Measurements from ENCODE around the gene AMFR. TPM values are rescaled to one million over a fixed set of nuclear protein-coding genes. Genes with fewer than 3 reads are reported as not detected.

AMFR gene
- total RNA-seq, 1 experiment from 2014 or later: 31.7 TPM

DNA sequence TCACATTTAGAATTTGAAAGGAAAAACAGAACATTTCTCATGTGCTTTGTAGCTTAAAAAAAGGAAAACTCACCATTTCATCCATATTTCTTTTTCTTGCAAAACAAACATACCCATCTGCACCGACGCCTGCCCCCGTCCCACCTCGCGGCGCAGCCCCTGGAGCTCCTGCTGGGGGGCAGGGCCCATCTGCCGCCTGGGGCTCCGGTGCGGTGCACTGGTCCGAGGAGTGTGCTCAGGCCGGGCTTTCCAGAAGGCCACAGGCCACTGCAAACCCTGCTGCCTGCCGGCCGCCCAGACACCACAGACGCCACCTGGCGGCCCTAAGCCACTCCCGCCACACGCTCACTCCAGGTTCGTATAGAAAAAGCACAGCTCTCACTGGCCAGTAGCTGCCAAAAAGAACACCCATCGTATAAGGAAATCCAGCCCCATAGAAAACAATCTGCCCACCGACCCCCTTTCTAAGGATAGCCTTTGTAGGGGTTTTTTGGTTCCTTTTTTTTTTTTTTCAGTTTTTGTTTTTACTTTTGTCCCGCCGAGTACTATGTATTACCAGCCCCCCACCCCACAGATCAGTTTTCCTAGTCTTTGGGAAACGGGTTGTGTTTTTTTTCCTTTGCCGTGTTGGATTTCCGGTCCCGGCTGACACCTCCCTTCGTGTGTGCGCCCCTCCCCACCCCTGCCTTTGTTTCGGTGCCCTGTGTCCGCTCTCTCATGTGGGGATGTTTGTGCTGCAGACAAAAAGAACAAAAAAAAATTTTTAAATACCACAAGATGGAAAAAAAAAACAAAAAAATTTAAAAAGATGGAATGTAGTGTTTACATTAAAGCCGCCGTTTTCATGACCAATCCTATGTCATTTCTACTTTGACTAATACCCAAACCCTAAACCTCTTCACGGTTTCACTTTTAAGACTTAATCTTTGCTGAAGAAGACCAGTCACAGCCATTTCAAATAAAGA, 68.8 kb downstream of the AMFR start (continued):
- TF ChIP-seq IRF1 (CRISPR knock-in tag; IDR thresholded peaks at IDR 0.05) (no peak), FOXJ3 (CRISPR knock-in tag; IDR thresholded peaks at IDR 0.05; ENCODE audit: borderline replicate concordance) (no peak), TCF7 (CRISPR knock-in tag; IDR thresholded peaks at IDR 0.05; ENCODE audit: low read depth) (no peak), ZNF121 (CRISPR knock-in tag; IDR thresholded peaks at IDR 0.05) (no peak), JAZF1 (CRISPR knock-in tag; IDR thresholded peaks at IDR 0.05) (no peak), ZNF317 (CRISPR knock-in tag; IDR thresholded peaks at IDR 0.05; ENCODE audit: borderline replicate concordance, low read depth) (no peak), ATF6 (CRISPR knock-in tag; IDR thresholded peaks at IDR 0.05) (no peak), ZNF232 (CRISPR knock-in tag; IDR thresholded peaks at IDR 0.05) (no peak), ZNF396 (CRISPR knock-in tag; IDR thresholded peaks at IDR 0.05; ENCODE audit: borderline replicate concordance) (no peak), EMX1 (CRISPR knock-in tag; IDR thresholded peaks at IDR 0.05) (no peak), NFYB (CRISPR knock-in tag; conservative IDR thresholded peaks at IDR 0.05; ENCODE audit: low read depth) (no peak), ZNF416 (CRISPR knock-in tag; IDR thresholded peaks at IDR 0.05) (no peak), ZNF219 (CRISPR knock-in tag; IDR thresholded peaks at IDR 0.05; ENCODE audit: borderline replicate concordance) (no peak), ESRRA (CRISPR knock-in tag; IDR thresholded peaks at IDR 0.05; ENCODE audit: borderline replicate concordance) (no peak), FOXP1 (CRISPR knock-in tag; IDR thresholded peaks at IDR 0.05; ENCODE audit: borderline replicate concordance) (no peak), ZNF281 (CRISPR knock-in tag; IDR thresholded peaks at IDR 0.05) (no peak)
- TF ChIP-seq, protein P1, sequence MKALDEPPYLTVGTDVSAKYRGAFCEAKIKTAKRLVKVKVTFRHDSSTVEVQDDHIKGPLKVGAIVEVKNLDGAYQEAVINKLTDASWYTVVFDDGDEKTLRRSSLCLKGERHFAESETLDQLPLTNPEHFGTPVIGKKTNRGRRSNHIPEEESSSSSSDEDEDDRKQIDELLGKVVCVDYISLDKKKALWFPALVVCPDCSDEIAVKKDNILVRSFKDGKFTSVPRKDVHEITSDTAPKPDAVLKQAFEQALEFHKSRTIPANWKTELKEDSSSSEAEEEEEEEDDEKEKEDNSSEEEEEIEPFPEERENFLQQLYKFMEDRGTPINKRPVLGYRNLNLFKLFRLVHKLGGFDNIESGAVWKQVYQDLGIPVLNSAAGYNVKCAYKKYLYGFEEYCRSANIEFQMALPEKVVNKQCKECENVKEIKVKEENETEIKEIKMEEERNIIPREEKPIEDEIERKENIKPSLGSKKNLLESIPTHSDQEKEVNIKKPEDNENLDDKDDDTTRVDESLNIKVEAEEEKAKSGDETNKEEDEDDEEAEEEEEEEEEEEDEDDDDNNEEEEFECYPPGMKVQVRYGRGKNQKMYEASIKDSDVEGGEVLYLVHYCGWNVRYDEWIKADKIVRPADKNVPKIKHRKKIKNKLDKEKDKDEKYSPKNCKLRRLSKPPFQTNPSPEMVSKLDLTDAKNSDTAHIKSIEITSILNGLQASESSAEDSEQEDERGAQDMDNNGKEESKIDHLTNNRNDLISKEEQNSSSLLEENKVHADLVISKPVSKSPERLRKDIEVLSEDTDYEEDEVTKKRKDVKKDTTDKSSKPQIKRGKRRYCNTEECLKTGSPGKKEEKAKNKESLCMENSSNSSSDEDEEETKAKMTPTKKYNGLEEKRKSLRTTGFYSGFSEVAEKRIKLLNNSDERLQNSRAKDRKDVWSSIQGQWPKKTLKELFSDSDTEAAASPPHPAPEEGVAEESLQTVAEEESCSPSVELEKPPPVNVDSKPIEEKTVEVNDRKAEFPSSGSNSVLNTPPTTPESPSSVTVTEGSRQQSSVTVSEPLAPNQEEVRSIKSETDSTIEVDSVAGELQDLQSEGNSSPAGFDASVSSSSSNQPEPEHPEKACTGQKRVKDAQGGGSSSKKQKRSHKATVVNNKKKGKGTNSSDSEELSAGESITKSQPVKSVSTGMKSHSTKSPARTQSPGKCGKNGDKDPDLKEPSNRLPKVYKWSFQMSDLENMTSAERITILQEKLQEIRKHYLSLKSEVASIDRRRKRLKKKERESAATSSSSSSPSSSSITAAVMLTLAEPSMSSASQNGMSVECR (CRISPR knock-in tag; IDR thresholded peaks at IDR 0.05; ENCODE audit: borderline replicate concordance): peak; percentile 38; the same call in 1 of the 2 replicates
- TF ChIP-seq, protein P2, sequence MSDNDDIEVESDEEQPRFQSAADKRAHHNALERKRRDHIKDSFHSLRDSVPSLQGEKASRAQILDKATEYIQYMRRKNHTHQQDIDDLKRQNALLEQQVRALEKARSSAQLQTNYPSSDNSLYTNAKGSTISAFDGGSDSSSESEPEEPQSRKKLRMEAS (CRISPR knock-in tag; IDR thresholded peaks at IDR 0.05): peak; percentile 46; the same call in 1 of the 2 replicates
- TF ChIP-seq, protein P3, sequence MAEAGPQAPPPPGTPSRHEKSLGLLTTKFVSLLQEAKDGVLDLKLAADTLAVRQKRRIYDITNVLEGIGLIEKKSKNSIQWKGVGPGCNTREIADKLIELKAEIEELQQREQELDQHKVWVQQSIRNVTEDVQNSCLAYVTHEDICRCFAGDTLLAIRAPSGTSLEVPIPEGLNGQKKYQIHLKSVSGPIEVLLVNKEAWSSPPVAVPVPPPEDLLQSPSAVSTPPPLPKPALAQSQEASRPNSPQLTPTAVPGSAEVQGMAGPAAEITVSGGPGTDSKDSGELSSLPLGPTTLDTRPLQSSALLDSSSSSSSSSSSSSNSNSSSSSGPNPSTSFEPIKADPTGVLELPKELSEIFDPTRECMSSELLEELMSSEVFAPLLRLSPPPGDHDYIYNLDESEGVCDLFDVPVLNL (CRISPR knock-in tag; IDR thresholded peaks at IDR 0.05; ENCODE audit: borderline replicate concordance, low read depth): no peak
- TF ChIP-seq, protein P4, sequence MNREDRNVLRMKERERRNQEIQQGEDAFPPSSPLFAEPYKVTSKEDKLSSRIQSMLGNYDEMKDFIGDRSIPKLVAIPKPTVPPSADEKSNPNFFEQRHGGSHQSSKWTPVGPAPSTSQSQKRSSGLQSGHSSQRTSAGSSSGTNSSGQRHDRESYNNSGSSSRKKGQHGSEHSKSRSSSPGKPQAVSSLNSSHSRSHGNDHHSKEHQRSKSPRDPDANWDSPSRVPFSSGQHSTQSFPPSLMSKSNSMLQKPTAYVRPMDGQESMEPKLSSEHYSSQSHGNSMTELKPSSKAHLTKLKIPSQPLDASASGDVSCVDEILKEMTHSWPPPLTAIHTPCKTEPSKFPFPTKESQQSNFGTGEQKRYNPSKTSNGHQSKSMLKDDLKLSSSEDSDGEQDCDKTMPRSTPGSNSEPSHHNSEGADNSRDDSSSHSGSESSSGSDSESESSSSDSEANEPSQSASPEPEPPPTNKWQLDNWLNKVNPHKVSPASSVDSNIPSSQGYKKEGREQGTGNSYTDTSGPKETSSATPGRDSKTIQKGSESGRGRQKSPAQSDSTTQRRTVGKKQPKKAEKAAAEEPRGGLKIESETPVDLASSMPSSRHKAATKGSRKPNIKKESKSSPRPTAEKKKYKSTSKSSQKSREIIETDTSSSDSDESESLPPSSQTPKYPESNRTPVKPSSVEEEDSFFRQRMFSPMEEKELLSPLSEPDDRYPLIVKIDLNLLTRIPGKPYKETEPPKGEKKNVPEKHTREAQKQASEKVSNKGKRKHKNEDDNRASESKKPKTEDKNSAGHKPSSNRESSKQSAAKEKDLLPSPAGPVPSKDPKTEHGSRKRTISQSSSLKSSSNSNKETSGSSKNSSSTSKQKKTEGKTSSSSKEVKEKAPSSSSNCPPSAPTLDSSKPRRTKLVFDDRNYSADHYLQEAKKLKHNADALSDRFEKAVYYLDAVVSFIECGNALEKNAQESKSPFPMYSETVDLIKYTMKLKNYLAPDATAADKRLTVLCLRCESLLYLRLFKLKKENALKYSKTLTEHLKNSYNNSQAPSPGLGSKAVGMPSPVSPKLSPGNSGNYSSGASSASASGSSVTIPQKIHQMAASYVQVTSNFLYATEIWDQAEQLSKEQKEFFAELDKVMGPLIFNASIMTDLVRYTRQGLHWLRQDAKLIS (CRISPR knock-in tag; IDR thresholded peaks at IDR 0.05; ENCODE audit: borderline replicate concordance): no peak
- TF ChIP-seq, protein P5, sequence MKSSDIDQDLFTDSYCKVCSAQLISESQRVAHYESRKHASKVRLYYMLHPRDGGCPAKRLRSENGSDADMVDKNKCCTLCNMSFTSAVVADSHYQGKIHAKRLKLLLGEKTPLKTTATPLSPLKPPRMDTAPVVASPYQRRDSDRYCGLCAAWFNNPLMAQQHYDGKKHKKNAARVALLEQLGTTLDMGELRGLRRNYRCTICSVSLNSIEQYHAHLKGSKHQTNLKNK (CRISPR knock-in tag; IDR thresholded peaks at IDR 0.05): no peak

Measured in WTC11 (cell line).